Measurements from ENCODE around the gene GOLGA8O.
"Not testable (repeated sequence)": the region's sequence is repeated elsewhere in the genome, so short reads cannot be mapped to it uniquely, and the experiment has no call there.

Gene GOLGA8O

DNA sequence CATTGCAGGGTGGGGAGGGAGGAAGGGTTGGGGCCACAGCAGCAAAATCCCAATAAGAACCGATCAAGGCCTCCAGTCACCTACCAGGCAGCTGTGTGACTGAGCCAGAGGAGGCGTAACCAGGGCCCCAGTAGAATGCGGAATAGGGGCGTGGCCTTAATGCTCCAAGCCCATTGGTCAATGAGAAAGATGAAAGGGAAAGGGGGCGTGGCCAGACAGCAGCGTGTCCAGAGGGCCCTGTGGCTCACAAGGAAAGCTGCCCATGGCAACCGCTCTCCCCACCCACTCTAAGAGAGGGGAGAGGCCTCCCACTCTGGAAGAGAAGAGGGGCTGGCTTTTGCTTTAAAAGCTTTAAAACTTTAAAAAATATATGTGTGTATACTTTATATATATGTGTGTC, at the start of gene GOLGA8O:
Gene GOLGA8O (minus strand): TSS at position 101 of the 400 bp plus-strand sequence. CDS start 98 bp downstream, at position 3.
- not testable (repeated sequence) for DNase-seq (ENCODE audit: low read depth)

GRCh38 chr15:32504152-32504811, 48.8 kb upstream of the GOLGA8O start:
- not testable (repeated sequence) for DNase-seq (ENCODE audit: low read depth)

GRCh38 chr15:32502946-32503345, 47.5 kb upstream of the GOLGA8O start:
- not testable (repeated sequence) for DNase-seq (ENCODE audit: low read depth)

DNA sequence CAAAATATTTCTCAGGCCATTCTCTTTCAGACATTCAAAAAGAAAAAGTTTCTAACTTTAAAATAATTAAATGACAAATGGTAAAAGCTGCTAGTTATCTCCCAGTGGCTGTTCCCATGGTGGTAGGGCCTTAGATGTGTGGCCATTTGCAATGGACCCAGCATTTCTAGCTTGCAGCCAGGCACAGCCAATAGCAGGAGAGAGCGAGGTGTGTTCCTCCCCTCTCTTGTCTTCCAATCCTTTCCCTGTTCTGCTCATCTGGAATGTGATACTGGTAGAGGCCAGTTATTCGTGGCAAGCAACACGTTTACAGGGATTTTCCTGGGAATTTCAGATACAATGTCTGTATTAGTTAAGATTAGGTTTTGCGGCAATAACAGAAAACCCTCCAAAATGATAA, 37.3 kb upstream of the GOLGA8O start:
- not testable (repeated sequence) for DNase-seq (ENCODE audit: low read depth)

GRCh38 chr15:32486474-32486873, 31.0 kb upstream of the GOLGA8O start:
- not testable (repeated sequence) for DNase-seq (ENCODE audit: low read depth)

DNA sequence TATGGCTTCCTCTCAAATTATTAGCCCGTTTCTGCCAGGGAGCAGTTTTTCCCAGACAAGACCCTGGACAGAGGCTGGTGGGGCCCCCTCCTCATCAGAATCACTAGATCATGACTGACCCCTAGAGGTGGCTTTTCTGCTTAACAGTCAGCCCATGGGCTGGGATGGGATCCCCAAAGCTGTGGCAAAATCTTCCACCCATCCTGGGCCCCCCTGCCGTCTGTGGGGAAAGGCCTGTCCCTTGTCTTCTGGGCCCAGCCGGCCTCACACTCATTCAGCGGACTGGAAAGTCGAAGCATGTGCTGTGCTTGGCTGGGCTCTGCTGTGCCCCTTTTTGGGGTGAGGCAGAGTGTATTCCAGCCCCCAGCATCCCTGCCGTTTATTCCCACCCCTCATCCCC, 27.9 kb upstream of the GOLGA8O start:
- DNase-seq (ENCODE audit: low read depth) = not testable (repeated sequence)

GRCh38 chr15:32481683-32482082, 26.2 kb upstream of the GOLGA8O start:
- not testable (repeated sequence) for DNase-seq (ENCODE audit: low read depth)

GRCh38 chr15:32468076-32468475, 12.6 kb upstream of the GOLGA8O start:
- DNase-seq (ENCODE audit: low read depth) = not testable (repeated sequence)

GRCh38 chr15:32440445-32440977, 14.9 kb downstream of the GOLGA8O start:
- DNase-seq (ENCODE audit: low read depth) = not testable (repeated sequence)

DNA sequence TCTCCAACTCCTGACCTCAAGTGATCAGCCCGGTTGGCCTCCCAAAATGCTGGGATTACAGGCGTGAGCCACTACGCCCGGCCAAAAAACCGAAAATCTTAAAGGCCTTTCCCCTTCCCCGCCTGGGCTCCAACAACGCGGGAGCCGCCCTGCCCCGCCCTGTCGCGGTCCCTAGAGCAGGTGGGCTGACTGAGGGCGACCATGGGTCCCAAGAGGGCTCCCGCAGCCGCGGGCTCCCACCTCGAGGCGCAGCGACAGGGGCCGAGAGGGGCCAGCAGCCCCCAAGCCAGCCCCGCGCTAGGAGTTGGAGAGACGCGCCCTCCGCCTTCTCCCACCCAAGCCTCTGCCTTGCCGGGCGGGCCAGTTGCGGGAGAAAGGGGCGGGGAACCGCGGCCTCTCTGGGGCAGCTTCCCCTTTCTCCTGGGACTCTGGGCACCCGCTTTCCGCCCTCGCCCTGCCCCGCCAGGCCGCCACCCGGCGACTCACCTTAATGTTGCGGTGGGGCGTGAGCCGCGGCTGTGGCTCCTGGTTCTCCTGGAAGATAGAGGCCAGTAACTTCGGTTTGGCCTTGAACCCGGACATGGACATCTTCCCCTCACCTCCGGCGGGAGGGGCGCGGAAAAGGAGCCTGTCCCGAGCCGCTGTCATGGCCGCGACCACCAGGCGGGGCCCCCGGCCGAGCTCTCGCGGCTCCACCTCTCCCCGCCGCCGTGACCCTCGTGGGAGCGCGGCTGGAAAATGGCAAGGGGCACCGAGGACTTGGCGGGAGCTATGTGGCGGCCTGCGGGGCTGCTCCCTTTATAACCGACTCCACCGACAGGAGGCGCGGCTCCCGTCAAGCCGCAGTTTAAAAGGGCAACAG, 21.1 kb downstream of the GOLGA8O start:
- DNase-seq (ENCODE audit: low read depth) = not testable (repeated sequence)

DNA sequence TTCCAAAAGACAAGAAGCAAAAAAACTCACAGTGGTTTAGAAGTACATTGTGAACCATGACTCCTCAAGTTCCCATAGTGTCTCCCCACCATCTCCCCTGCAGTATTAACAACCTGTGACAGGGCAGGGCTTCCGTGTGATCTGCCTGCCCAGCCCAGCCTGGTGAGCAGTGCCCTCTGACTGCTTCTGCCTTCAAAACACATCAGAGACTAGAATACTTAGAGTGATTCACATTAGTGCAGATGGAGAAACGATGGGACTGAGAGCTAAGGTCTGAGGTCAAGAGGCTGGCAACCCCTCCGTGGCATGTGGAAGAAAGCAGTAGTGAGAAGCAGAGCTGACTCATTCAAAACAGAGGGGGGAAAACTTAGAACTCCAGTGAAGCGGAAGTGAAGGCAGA, 27.8 kb downstream of the GOLGA8O start:
- DNase-seq (ENCODE audit: low read depth) = not testable (repeated sequence)

DNA sequence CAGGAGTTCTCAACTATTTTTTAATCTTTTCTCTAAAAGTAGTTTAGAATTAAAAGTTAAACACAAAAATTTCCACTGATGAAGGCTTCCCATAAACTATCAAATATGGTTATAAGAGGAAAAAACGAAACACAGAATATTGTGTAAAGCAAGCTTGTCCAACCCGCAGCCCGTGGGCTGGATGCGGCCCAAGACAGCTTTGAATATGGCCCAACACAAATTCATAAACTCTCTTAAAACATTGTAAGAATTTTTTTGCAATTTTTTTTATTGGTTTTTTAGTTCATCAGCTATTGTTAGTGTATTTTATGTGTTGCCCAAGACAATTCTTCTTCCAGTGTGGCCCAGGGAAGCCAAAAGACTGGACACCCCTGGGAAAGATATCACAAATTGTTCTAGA, 28.9 kb downstream of the GOLGA8O start:
- not testable (repeated sequence) for DNase-seq (ENCODE audit: low read depth)

DNA sequence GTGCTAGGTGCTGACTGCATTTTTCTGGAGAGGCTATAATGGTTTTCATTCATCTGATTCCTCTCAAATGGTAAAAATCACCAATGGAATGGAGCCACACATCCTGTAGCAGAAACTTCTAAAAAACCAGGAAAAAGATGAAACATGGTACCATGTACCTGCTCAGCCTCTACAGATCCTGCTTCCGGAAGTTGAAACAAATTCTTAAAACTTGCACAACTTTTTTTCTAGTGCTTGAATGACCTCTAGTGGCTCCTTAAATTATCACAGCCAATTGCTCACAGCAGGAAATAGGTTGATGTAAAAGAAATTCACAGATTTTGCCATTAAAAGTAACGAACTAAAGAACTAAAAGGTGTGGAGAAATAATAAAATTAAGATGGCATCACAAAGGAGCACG, 47.5 kb downstream of the GOLGA8O start:
- not testable (repeated sequence) for DNase-seq (ENCODE audit: low read depth)

GRCh38 chr15:32403192-32403591, 52.2 kb downstream of the GOLGA8O start, which contains the start of gene GOLGA8K:
Gene GOLGA8K (minus strand): TSS chr15:32403292. CDS start chr15:32403194, 98 bp downstream.
- not testable (repeated sequence) for DNase-seq (ENCODE audit: low read depth)

- DNase-seq (ENCODE audit: low read depth) = not testable (repeated sequence)
These were observed 58.9 kb downstream of the GOLGA8O start for GRCh38 chr15:32396522-32396921.
